ENCODE measurements around the gene TNRC6C.

Gene TNRC6C

DNA sequence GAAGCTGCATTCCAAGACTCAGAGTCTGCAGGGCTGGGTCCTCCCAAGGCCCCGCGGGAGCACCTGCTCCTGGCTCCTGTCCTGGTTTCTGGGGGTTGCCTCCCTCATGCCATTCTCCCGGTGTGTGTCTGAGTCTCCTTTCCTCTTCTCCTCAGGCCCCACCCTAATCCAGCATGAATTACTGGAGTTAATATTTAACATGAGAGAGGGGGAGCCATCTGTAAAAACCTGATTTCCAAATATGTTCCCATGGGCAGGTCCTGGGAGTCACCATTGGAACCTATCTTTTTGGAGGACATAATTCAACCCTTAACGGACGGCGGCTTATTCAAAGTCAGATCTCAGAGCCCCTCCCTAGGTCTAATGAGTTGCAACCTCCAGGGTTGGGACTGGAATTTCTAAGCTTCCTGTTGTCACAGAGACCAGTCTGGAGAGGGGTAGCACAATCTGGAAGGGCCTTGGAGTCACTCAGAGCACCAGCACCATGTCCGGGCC lies 193.1 kb downstream of the TNRC6C start:
- no peak overlapping the region for H3K4me3 ChIP-seq (ENCODE audit: low read depth, low read length)
- TF ChIP-seq, protein P1, sequence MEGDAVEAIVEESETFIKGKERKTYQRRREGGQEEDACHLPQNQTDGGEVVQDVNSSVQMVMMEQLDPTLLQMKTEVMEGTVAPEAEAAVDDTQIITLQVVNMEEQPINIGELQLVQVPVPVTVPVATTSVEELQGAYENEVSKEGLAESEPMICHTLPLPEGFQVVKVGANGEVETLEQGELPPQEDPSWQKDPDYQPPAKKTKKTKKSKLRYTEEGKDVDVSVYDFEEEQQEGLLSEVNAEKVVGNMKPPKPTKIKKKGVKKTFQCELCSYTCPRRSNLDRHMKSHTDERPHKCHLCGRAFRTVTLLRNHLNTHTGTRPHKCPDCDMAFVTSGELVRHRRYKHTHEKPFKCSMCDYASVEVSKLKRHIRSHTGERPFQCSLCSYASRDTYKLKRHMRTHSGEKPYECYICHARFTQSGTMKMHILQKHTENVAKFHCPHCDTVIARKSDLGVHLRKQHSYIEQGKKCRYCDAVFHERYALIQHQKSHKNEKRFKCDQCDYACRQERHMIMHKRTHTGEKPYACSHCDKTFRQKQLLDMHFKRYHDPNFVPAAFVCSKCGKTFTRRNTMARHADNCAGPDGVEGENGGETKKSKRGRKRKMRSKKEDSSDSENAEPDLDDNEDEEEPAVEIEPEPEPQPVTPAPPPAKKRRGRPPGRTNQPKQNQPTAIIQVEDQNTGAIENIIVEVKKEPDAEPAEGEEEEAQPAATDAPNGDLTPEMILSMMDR (IDR thresholded peaks at IDR 0.05; ENCODE audit: borderline replicate concordance, insufficient read depth, low read depth, low read length) = no peak

DNA sequence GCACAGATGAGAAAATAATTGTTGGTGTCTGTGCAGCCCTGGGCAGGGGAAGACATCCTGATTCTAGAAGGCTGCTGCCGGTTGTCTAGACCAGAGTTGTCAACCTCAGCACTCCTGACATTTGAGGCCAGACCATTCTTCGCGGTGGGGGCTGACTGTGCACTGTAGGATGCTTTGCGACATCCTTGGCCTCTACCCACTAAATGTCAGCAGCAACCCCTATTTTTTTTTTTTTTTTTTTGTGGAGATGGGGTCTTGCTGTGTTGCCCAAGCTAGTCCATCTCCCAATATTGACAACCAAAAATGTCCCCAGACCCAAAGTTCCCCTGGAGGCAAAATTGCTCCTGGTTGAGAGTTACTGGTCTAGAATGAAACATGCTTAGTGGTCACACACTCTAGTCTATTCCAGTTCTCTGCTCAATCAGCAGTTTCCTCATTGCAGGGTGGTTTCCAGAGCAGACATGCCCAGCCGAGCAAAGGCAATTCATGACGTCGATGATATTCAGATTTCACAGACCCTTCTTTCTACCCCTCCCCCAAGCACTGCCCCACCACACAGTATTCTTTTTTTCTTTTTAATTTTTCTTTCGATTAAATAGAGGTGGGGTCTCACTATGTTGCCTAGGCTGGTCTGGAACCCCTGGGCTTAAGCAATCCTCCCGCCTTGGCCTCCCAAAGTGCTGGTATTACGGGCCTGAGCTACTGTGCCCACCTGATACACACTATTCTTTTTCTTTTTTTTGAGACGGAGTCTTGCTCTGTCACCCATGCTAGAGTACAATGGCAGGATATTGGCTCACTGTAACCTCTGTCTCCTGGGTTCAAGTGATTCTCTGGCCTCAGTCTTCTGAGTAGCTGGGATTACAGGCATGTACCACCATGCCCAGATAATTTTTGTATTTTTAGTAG lies 196.7 kb downstream of the TNRC6C start:
- H3K4me3 ChIP-seq (ENCODE audit: low read depth, low read length) = no peak overlapping the region
- TF ChIP-seq, protein P1 (IDR thresholded peaks at IDR 0.05; ENCODE audit: borderline replicate concordance, insufficient read depth, low read depth, low read length) = no peak

All from GM12875 (cell line).